GM21619 (cell line): ENCODE data around the gene SH2D7.

Source experiments
- ATAC-seq: cut with Tn5 transposase; IDR thresholded peaks from one replicate; pipeline ENCODE4 v1.9.1; 2021; ENCODE audit not compliant: unreplicated experiment

The SH2D7 gene

DNA sequence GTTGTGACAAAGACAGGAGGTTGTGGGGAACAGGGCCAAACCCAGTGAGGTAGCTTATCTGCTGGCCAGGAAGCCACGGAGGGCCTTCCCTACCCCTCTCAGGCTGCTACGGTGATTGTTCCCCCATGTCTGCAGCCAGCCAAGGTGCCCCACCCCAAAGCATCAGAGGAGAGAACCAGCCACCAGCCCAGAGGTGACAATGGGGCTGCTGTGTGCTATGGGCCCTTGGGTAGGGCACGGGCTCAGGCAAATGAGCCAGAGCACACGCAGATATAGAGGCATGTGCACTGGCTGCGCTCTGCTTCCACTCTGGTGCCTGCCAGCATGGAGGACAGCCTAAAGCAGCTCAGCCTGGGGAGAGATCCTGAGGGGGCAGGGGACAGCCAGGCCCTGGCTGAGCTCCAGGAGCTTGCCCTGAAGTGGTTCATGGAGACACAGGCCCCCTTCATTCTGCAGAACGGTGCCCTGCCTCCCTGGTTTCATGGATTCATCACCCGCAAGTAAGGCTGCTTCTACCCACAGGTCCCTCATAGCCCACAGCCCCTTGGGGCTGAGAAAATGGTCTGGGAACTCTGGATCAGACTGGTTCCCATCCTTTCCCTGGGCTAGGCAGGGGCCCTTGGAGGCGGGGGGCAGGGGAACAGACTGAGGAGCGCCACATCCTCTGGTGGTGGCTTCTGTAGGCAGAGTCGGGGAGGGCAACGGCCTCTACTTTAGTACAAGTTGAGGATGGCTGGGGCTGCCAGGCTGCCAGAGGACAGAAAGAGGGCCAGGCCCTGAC, at the start of gene SH2D7:
Gene SH2D7 (plus strand): TSS at position 301 of the 781 bp plus-strand sequence. CDS start 24 bp downstream, at position 325.
- no peak for ATAC-seq

DNA sequence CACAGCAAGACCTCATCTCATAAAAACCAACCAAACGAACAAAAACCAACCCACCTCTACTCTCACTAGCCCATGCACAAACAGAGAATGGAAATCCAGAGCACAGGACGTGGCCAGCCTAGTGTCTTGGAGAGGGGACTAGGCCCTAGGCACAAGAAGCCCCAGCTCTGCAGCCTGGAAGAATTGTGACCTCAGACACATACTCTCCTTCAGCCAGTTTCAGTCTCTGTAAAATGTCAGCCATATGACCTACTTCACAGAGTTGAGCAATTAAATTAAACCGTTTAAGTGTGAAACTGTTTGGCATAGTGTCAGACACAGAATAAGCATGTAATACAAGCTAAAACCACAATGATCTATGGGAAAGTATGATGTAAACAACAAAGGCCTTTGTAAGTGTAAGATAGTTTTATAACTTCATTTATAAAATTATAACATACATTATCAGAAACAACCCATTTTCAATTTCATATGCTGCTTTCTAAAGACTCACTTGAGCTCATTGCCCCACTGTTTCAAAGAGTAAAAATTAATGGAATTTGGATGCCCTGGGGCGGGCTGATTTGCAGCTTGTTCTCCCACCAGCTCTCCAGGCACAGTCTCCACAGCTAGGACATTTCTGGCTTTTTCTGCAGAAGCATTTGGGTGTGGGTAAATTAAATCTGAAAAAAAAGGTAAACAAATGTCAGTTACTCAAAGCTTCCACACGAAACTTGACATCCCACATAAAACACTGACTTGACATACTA, 47.8 kb upstream of the SH2D7 start:
- no peak for ATAC-seq

DNA sequence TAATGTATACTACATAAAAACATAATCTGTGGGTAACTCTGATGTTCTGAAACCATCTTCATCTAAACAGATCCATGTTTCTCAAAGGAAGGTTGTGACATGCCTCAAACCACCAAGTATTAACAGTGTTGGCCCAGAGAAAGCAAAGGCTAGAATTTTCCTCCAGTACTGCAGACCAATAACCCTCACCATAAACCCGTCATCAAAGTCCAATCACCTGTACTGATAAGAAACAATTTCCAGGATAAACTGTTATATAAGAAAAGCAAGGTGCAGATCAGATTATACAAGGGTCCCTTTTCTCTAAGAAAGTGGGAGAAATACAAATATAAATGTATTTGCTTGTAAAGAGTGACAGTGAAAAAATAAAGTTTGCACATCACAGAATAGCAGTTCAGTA, 47.2 kb upstream of the SH2D7 start:
- ATAC-seq = no peak

DNA sequence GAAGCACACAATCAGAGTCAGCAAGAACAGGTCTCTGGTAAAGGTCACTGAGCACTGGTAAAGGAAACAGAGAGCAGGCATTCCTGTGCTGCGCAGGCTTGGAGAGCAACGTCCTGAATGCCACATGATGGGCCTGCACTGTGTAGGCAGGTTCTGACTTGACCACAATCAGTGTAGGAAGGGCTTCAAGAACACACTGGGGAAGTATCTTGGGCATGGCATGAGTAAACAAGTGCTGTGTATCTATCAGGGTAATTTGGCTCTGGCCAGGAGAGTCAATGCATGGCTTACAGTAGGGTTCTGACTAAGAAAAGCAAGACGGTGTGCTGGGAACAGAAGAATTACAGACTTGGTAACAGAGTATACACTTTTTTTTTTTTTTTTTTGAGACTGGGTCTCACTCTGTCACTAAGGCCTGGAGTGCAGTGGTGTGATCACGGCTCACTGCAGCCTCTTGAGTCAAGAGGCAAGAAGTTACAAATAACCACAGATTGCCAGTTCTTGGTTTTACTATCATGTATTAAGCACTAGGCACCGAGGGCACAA, 45.5 kb upstream of the SH2D7 start:
- no peak for ATAC-seq

DNA sequence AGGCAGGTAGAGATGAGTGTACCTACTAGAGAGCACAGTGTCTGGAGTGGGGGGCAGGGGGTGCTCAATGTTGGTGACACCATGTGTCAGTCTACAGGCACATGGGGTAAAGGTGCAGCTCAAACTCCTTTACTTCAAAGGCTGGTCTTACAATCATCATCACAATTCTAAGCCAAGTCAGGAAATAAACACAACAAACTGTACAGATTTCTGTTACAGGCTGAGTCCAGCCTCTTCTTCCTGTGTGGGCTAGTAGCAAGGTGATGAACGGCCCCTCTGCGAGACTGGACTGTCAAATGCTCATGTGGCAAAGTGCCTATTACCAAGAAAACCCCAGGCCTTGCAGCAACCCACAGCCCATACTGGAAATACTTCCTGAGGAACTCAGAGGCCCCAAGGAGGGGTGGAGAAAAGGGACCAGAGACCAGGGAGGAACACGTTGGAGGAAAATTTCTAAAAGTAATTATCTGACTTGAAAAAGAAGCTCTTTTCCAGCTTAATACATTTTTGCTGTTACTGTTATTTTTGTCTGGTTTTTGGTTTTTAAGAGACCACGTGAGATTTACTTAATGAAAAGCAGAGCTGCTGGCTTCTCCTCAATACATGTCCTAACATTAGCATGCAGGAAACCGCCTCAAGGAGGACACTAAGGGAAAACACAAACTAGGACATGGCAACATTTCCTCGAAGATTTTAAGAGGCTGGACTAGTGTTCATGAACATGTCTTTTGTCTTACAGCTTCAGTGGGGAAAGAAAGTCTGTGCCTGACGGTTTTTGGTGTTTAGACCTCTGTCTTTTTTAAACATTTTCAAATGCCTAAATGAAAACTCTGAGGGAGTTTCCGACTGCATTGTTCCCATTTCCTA, 44.4 kb upstream of the SH2D7 start:
- no peak for ATAC-seq

DNA sequence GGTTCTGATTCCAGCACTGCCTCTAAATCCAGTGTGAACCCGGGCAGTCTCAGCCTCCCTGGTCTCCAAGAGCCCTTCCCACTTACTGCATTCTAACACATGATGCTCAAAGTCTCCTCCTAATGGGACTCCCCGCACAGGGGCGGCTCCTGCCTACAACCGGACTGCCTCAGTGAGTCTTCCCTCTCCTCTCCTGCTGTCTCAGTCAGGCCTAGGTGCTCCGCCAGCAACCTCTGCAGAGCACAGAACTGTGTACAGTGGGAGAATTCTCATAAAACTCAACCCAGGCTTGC, 43.8 kb upstream of the SH2D7 start:
- ATAC-seq = no peak

DNA sequence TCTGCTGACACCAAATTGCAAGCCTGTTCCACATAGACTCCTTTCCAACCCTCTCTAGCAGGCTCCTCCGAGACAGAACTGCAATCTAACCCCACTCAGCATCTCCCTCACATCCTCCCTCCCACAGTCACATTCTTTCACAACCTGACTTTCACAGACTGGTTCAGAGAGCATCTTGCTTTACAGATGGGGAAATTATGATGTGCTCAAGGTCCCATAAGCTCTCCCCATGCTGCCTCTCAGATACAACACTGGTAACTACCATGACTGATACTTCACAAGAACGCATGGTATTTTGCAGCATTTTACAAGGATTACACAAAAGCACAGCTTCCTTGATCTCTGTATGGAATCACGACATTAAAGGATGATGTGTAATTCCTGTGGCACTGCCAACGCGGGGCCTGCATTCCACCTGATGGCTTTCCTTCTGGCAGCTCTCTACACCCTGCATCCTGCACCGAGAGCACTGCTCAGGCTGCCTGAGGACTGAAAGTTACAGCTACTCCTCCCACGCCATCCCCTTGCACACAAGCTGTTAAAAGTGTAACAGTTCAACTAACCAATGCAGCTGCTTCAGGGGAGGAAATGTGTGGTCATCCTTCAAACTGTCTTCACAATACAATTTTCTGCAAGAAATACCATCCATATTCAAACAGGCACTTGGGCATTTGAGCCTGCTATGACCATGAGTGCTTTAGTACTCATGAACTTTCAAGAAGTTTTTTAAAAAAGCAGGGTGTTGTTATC, 42.5 kb upstream of the SH2D7 start:
- peak; percentile 74 for ATAC-seq

DNA sequence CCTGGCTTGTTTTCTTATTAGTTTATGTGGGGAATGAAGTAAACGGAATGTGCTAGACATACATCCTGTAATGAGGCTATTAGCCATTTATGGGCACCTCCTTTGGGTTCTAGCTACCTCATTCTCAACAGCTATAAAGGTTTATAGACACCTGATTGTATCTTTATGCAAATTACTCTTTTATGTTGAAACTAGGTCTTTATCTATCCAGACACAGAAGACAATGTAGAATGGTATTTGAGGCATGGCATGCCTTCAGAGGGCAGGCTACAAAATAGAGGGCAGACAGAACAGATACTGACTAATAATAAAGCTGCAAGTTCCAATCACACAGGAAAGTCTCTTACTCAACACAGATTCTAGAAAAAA, 41.9 kb upstream of the SH2D7 start:
- peak; percentile 6 for ATAC-seq

DNA sequence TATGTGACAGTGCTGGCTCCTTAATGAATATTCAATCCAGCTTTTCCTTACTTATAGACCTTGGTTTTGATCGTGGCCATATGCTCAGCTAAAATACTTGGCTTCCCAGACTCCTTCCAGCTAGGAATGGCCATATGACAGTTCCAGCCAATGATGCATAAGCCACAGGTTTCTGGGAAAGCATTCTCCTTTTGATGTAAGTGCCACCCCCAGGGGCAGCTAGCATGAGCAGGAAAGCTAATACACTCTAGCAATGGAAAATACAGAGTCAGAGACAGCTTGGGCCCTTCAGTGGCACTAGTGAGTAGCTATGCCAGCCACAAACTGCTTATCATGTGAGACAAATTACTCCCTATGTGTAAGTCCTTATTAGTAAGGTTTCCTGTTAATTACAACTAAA, 41.5 kb upstream of the SH2D7 start:
- ATAC-seq = no peak

DNA sequence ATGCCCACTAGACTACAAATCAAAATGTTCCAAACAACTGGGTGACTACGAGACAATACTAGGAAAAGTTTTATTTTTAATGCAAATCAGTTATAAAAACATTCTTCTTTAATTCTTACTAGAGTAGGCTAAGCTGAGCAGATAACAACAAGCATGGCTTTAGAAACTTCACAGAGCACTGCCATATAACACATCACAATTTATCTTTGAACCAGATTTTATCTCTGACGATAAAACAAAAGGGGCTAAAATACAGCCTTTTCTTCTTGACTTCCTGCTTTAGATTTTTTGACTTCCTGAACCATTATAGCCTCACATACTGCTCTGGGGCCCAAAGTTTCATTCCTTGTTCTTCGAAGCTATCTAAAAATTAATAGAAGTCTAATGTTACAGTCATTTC, 40.8 kb upstream of the SH2D7 start:
- ATAC-seq = no peak

DNA sequence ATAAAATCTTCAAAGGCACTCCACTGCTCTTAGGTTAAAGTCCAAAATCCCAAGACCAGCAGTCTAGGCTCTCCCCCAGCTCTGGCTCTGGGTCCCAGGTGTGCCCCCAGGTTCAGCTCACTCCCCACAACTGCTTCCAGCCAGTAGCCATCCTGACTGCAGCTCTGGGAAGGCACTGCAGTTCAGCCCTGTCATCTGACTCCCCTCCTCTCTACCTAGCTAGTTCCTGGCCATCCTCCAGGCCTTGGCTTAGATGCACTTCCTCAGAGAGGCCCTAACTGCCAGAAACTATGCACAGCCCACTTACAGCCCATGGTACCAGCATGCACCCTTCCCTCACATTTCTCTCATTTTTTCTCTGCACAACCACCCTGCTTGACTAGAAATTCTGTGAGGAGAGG, 40.4 kb upstream of the SH2D7 start:
- ATAC-seq = no peak

DNA sequence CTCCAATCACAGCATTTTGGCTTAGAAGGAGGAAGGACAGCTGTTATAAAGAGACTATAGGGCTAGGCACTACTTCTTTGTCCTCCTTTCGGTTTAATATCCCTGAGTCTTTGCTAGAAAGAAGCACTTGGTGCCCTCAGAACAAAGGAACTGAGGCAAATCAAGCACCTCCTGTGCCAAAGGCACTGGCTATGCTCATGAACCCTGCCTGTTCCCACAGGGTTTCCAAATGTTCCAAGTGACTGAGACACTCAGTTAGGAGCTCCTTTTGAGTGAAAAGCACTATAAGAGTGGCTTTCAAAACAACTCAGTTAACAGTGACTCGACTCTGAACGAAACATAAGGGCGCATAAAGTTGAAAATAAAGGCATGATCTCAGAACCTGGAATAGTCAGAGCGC, 39.8 kb upstream of the SH2D7 start:
- ATAC-seq = no peak

DNA sequence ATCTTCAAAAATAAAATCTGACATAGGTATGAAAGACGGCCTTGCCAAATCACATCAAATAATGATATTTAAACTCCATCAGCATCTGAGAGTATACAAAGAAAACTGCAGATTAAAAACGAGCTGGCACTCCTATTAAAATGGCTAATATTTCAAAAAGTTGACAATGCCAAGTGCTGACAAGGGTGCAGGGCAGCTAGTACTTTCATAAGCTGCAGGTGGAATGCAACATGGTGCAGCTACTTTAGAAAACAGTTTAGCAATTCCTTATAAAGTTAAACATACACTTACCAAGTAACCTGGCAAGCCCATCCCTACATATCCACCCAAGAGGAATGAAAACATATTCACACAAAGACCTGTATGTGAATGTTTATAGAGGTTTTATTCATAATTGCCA, 37.8 kb upstream of the SH2D7 start:
- ATAC-seq = no peak

DNA sequence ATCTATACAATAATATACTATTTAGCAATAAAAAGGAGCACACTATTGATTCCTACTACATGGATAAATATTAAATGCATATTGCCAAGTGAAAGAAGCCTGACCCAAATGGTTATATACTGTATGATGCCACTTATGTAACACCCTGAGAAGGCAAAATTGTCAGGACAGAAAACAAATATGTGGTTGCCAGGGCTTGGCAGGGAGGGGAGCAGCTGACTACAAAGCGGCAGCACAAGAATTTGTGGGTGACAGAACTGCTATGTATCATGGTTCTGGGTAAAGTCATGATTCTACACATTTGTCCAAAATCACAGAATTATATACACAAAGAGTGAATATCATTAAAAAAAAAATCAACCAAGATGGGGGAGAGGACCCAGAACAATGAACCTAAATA, 37.4 kb upstream of the SH2D7 start:
- no peak for ATAC-seq

DNA sequence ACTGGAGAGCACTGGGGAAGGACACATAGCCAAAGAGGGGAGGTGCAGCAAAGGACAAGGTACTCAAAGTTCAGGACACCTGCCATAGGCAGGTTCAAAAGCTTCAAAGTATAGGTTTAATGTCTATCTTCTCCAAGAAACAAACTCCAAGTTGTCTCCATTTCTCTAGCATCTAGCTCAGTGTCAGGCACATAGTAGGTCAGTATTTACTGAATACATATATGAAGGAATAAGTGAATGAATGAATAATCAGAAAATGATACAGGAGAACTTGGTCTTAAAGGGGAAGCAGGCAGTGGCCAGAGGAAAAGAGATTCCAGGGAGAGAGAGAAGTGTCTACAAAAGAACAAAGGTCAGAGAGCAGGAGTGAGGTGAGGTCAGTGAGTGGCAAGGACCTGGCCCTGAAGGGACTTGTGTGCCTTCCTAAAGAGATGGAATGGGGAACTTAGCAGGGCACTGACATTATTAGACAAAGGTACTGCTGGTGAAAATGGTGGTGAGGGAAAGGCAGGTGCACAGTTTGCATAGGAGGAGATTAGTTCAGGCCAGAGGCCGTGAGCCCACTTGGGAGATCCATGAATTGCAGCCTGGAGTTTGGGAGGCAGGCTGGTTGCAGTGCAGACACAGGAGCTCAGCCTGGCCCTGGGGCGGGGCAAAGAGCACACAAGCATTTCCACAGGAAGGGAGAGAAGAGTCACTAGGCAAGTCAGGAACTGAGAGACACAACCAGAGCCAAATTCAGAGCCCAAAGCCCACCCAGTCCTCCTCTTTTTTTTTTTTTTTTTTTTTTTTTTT, 36.2 kb upstream of the SH2D7 start:
- ATAC-seq = no peak

DNA sequence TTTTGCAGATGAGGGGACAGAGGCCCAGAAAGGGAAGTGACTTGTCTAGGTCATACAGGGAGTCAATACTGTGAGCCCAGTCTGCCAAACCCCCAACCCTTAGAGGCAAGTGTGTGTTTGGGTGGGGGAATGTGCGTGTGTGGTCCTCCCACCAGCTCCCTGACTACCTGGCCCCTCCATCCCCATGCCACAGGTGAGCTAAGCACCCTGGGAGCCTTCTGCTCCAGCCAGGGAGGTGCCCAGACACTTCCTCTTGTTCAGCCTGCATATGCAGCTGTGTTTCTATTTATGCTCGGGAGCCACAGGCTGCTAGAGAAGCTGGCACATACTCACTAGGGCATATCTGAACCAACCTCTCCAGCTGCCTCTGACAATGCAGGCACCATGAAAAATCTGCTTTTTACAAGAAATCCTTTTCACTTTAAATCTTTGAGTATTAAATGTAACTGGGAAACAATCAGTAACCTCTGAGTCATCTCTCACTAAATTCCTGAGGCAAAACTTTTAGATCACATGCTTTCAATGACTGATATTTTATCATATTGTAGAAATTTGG, 35.6 kb upstream of the SH2D7 start:
- ATAC-seq = no peak

DNA sequence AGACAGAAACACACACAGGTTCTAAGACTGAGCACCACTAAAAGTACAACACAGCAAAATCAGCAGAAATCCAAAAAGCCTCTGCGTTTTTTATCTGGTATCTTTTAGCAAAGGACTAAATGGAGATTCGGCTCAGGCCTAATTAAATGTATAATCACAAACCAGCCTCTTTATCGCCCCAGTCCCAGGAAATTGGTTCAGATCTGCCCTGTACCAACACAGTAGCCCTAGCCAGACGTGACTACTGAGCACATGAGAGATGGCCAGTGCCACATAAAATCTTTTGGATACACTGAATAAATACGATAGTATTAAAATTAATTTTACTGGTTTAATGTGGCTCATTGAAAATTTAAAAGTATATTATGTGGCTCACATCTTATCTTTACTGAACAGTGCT, 34.6 kb upstream of the SH2D7 start:
- no peak for ATAC-seq

DNA sequence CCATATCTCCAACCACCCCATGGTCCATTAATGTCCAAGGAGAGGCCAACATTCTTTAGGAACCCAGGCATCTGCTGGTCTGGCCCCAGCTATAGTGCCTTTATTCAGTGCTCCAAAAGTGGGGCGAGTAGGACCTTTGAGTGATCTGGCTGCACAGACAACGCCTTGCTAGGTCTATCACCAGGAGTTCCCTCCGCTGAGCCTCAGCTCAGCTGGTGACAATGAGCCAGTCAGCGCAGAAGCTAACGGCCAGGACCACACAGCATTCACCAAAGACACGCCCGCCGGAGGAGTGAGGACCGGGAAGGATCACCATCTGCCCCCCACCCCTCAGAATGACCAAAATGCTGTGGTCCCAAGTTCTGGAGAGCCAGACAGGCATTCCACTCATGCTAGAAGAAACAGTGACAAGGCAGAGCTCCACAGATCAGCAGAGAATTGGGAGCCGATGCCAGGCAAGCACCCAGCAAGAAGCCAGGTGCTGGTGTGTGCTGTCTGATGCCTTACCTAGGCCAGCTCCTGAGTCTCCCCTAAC, 33.9 kb upstream of the SH2D7 start:
- no peak for ATAC-seq

DNA sequence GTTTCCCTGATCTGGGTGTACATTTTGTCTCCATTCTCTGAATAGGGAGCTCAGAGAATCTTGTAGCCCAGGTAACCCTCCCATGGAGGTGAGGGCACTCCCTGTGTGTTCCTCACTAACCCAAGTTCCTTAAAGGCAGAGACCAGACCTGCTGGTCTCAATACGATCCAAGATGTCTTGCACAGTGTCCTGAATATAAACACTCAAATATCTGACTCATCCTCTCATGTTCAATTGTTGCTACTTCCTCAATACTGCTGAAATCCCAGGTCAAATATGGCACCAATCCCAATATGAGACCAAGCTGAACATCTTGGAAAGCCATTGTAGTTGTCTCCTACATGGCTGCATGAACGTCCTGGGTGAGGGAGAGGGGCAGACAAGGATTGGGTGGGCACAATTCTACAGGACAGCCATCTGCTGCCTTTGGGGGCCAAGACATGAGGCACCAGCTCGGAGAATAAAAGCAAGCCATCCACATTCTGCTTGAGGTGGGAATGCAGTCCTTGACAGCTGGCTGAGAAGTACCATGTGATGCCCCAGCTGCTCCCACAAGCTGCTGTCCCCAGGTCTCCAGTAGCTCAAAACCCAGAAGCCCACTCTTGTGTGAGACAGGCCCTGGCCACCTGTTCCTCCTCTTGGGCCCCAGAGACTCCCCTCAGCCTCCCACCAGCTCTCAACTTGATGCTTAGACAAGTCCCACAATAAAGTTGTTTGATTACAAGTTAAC, 33.1 kb upstream of the SH2D7 start:
- no peak for ATAC-seq
